SK-N-SH treated with all-trans-retinoic acid at 6 μM for 48 hours (cell line): ENCODE results near the gene SCN2A.

Source experiments
- ARNTL ChIP-seq: fragments of 450-650 bp; formaldehyde crosslinking; IDR thresholded peaks from 2 replicates; pipeline ENCODE4 v1.5.0; 2020; ENCODE audit warnings: low read depth, mild to moderate bottlenecking, moderate library complexity, borderline replicate concordance
- BACH2 ChIP-seq: fragments of 250-450 bp; sonication (Bioruptor Pico); IDR thresholded peaks from 2 replicates; pipeline ENCODE4 v1.9.0; 2021; ENCODE audit warnings: mild to moderate bottlenecking, borderline replicate concordance
- CREB5 ChIP-seq: fragments of 250-450 bp; sonication (Bioruptor Pico); IDR thresholded peaks from 2 replicates; pipeline ENCODE4 v1.5.1; 2020; ENCODE audit warnings: low read depth, mild to moderate bottlenecking, moderate library complexity
- CSRNP3 ChIP-seq: fragments of 250-450 bp; sonication (Bioruptor Pico); IDR thresholded peaks from 2 replicates; pipeline ENCODE4 v1.5.1; 2021; ENCODE audit warnings: mild to moderate bottlenecking, moderate library complexity
- ESRRG ChIP-seq: fragments of 250-450 bp; sonication (Bioruptor Pico); IDR thresholded peaks from 2 replicates; pipeline ENCODE4 v1.6.1; 2021; ENCODE audit warnings: mild to moderate bottlenecking
- OSR1 ChIP-seq: fragments of 250-450 bp; sonication (Bioruptor Pico); IDR thresholded peaks from 2 replicates; pipeline ENCODE4 v1.8.0; 2022; ENCODE audit warnings: moderate library complexity, mild to moderate bottlenecking, inconsistent platforms
- PATZ1 ChIP-seq: fragments of 250-450 bp; sonication (Bioruptor Pico); IDR thresholded peaks from 2 replicates; pipeline ENCODE4 v1.8.0; 2020; ENCODE audit warnings: mild to moderate bottlenecking, moderate library complexity, borderline replicate concordance
- PPARA ChIP-seq: fragments of 250-450 bp; sonication (Bioruptor Pico); IDR thresholded peaks from 2 replicates; pipeline ENCODE4 v1.5.0; 2020; ENCODE audit warnings: mild to moderate bottlenecking, borderline replicate concordance
- TOX ChIP-seq: fragments of 250-450 bp; sonication (Bioruptor Pico); IDR thresholded peaks from 2 replicates; pipeline ENCODE4 v1.8.0; 2021; ENCODE audit warnings: mild to moderate bottlenecking, moderate library complexity, borderline replicate concordance
- ZC3H10 ChIP-seq: fragments of 250-450 bp; sonication (Bioruptor Pico); IDR thresholded peaks from 2 replicates; pipeline ENCODE4 v1.5.1; 2021; ENCODE audit warnings: mild to moderate bottlenecking, moderate library complexity
- ZFP3 ChIP-seq: fragments of 250-450 bp; sonication (Bioruptor Pico); IDR thresholded peaks from 2 replicates; pipeline ENCODE4 v1.5.0; 2020; ENCODE audit warnings: mild to moderate bottlenecking, moderate library complexity
- ZFP30 ChIP-seq: fragments of 450-650 bp; formaldehyde crosslinking; IDR thresholded peaks from 2 replicates; pipeline ENCODE4 v1.5.0; 2022; ENCODE audit warnings: mild to moderate bottlenecking, moderate library complexity
- ZNF70 ChIP-seq: fragments of 450-650 bp; formaldehyde crosslinking; IDR thresholded peaks from 2 replicates; pipeline ENCODE4 v1.5.0; 2020; ENCODE audit warnings: mild to moderate bottlenecking, moderate library complexity
- ZNF8 ChIP-seq: fragments of 450-650 bp; formaldehyde crosslinking; IDR thresholded peaks from 2 replicates; pipeline ENCODE4 v1.5.0; 2020; ENCODE audit warnings: mild to moderate bottlenecking, moderate library complexity

- TF ChIP-seq ARNTL (CRISPR knock-in tag) = no peak
- TF ChIP-seq ZNF70 (CRISPR knock-in tag) = no peak
- TF ChIP-seq TOX (CRISPR knock-in tag) = no peak
- no peak for TF ChIP-seq CREB5
- no peak for TF ChIP-seq ZFP30 (CRISPR knock-in tag)
- TF ChIP-seq ZFP3 (CRISPR knock-in tag) = no peak
- TF ChIP-seq PATZ1 = no peak
- no peak for TF ChIP-seq CSRNP3
- TF ChIP-seq ESRRG = no peak
- no peak for TF ChIP-seq PPARA
- no peak for TF ChIP-seq ZNF8 (CRISPR knock-in tag)
- TF ChIP-seq OSR1 = no peak
- no peak for TF ChIP-seq BACH2 (CRISPR knock-in tag)
- TF ChIP-seq ZC3H10 (CRISPR knock-in tag) = no peak
Observed at GRCh38 chr2:165435611-165436010, 196.4 kb downstream of the SCN2A start.
